ENCODE data around the gene HMG20A. TPM values are rescaled to one million over a fixed set of nuclear protein-coding genes. Genes with fewer than 3 reads are reported as not detected.

The HMG20A gene
- total RNA-seq, 1 donor from 2014 or later = 49.4 TPM

- H3K4me3 ChIP-seq = no peak overlapping the region
- DNase-seq (ENCODE audit: extremely low spot score in 2 of 2) = no peak
- no peak overlapping the region for H3K27ac ChIP-seq
- H3K36me3 ChIP-seq = no peaks in the 10 kb centered on the region
- peaks cover 10% of the 10 kb centered on the region for H3K4me1 ChIP-seq
- H3K9me3 ChIP-seq = no peaks in the 10 kb centered on the region
- H3K27me3 ChIP-seq = no peaks in the 10 kb centered on the region
- TF ChIP-seq, protein P1, sequence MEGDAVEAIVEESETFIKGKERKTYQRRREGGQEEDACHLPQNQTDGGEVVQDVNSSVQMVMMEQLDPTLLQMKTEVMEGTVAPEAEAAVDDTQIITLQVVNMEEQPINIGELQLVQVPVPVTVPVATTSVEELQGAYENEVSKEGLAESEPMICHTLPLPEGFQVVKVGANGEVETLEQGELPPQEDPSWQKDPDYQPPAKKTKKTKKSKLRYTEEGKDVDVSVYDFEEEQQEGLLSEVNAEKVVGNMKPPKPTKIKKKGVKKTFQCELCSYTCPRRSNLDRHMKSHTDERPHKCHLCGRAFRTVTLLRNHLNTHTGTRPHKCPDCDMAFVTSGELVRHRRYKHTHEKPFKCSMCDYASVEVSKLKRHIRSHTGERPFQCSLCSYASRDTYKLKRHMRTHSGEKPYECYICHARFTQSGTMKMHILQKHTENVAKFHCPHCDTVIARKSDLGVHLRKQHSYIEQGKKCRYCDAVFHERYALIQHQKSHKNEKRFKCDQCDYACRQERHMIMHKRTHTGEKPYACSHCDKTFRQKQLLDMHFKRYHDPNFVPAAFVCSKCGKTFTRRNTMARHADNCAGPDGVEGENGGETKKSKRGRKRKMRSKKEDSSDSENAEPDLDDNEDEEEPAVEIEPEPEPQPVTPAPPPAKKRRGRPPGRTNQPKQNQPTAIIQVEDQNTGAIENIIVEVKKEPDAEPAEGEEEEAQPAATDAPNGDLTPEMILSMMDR (IDR thresholded peaks at IDR 0.05) = no peak
- TF ChIP-seq POLR2AphosphoS5 (IDR thresholded peaks at IDR 0.05; ENCODE audit: insufficient read depth in 1 of 2, low read depth in 1 of 2) = no peak
- TF ChIP-seq POLR2A (IDR thresholded peaks at IDR 0.05) = no peak
- intact Hi-C loops (cut with DNase I) = no loop called here
These were observed 9.5 kb downstream of the HMG20A start for GRCh38 chr15:77430213-77430612.

DNA sequence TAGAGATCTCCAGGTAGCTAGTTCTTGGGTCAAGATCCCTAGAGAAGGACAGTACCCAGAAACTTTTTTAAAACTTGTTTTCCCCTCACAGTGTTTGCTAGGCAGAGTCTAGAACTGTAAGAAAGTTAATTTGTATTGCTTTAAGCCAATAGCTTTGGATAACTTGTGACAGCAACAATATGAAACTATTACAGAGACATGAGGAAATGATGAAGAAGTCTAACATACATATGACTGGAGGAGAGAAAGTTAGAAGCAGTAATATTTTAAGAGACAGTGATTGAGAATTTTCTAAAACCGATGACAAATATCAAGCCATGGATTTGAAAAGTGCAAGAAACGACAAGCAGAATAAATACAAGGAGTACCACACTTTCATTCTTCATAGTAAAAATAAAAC lies 10.0 kb downstream of the HMG20A start:
- no peaks in the 10 kb centered on the region for H3K9me3 ChIP-seq
- H3K27me3 ChIP-seq = no peaks in the 10 kb centered on the region
- no peak overlapping the region for H3K4me3 ChIP-seq
- peaks cover 10% of the 10 kb centered on the region for H3K4me1 ChIP-seq
- intact Hi-C loops (cut with DNase I) = no loop called here
- DNase-seq (ENCODE audit: extremely low spot score in 2 of 2) = no peak
- TF ChIP-seq POLR2A (IDR thresholded peaks at IDR 0.05) (no peak), POLR2AphosphoS5 (IDR thresholded peaks at IDR 0.05; ENCODE audit: insufficient read depth in 1 of 2, low read depth in 1 of 2) (no peak)
- TF ChIP-seq, protein P1 (IDR thresholded peaks at IDR 0.05) = no peak
- no peaks in the 10 kb centered on the region for H3K36me3 ChIP-seq
- H3K27ac ChIP-seq = no peak overlapping the region

GRCh38 chr15:77436822-77437221 lies 16.1 kb downstream of the HMG20A start:
- TF ChIP-seq, protein P1 (IDR thresholded peaks at IDR 0.05) = no peak
- no peak for TF ChIP-seq POLR2A (IDR thresholded peaks at IDR 0.05)
- TF ChIP-seq POLR2AphosphoS5 (IDR thresholded peaks at IDR 0.05; ENCODE audit: insufficient read depth in 1 of 2, low read depth in 1 of 2) = no peak

DNA sequence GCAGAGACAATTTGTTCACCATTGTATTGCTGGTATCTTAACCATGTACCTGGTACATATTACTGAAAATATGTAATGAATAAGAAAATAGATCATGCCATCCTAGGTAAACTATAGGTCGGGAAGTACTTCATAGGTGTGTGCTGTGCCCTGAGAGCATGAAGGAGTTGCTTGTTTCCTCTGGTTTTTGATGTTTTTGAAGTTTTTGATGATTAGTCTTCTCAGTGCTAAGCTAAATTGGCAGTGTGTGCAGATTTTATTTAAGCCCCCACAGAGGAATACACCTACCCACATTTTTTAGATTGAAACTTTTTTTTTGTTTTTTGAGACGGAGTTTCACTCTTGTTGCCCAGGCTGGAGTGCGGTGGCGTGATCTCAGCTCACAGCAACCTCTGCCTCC lies 16.6 kb downstream of the HMG20A start:
- Histone ChIP-seq H3K4me3 (no peak overlapping the region), H3K4me1 (peaks cover 14% of the 10 kb centered on the region), H3K27ac (no peak overlapping the region), H3K27me3 (no peaks in the 10 kb centered on the region), H3K36me3 (no peaks in the 10 kb centered on the region), H3K9me3 (no peaks in the 10 kb centered on the region)
- intact Hi-C loops (cut with DNase I) = no loop called here
- TF ChIP-seq POLR2AphosphoS5 (IDR thresholded peaks at IDR 0.05; ENCODE audit: insufficient read depth in 1 of 2, low read depth in 1 of 2) = no peak
- TF ChIP-seq, protein P1 (IDR thresholded peaks at IDR 0.05) = no peak
- TF ChIP-seq POLR2A (IDR thresholded peaks at IDR 0.05) = no peak
- no peak for DNase-seq (ENCODE audit: extremely low spot score in 2 of 2)

More at GRCh38 chr15:77436822-77437221, 16.1 kb downstream of the HMG20A start:
- Histone ChIP-seq H3K4me1 (peaks cover 14% of the 10 kb centered on the region), H3K4me3 (no peak overlapping the region), H3K36me3 (no peaks in the 10 kb centered on the region), H3K9me3 (no peaks in the 10 kb centered on the region), H3K27me3 (no peaks in the 10 kb centered on the region), H3K27ac (no peak overlapping the region)
- no peak for DNase-seq (ENCODE audit: extremely low spot score in 2 of 2)
- intact Hi-C loops (cut with DNase I) = no loop called here

DNA sequence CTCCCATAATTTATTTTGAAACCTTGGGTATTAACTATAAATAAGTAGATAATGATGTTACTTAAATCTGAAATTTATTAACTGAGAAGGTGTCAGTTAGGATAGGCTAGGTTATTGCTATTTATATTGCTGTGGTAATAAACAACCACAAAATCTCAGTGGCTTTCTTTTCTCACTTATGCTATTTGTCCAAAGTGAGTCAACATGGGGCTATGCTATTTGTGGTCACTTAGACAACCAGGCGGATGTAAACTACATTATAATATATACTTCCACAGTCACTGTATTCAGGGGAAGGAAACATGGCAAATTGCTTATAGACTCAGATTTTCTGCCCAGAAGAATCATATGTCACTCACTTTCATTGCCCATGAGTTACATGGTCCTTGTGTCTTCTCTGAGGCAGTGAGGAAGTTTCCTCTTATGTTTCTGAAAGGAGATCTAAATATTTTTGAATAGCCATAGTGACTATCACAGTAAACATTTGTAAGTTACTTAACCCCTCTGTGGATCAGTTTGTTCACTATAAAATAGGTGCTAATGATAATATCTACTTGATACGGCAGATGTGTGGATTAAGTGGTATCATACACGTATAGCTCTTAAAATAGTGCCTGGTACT lies 19.8 kb downstream of the HMG20A start:
- TF ChIP-seq, protein P1 (IDR thresholded peaks at IDR 0.05) = no peak
- TF ChIP-seq POLR2A (IDR thresholded peaks at IDR 0.05) (no peak), POLR2AphosphoS5 (IDR thresholded peaks at IDR 0.05; ENCODE audit: insufficient read depth in 1 of 2, low read depth in 1 of 2) (no peak)
- no peaks in the 10 kb centered on the region for H3K27me3 ChIP-seq
- peaks cover 26% of the 10 kb centered on the region for H3K4me1 ChIP-seq
- intact Hi-C loops (cut with DNase I) = no loop called here
- DNase-seq (ENCODE audit: extremely low spot score in 2 of 2) = no peak
- H3K4me3 ChIP-seq = no peak overlapping the region
- no peaks in the 10 kb centered on the region for H3K36me3 ChIP-seq
- no peaks in the 10 kb centered on the region for H3K9me3 ChIP-seq
- no peak overlapping the region for H3K27ac ChIP-seq
